ENCODE data around the gene COL6A5. TPM values are rescaled to one million over a fixed set of nuclear protein-coding genes. Genes with fewer than 3 reads are reported as not detected.

COL6A5 gene
- polyA plus RNA-seq, 1 of the 3 experiments (the other 2 are of a cell fraction), result not detected

- no peaks in the 10 kb centered on the region for H3K79me2 ChIP-seq (ENCODE audit: insufficient read depth)
- no peaks in the 10 kb centered on the region for H3F3A ChIP-seq (replicated peaks; ENCODE audit: insufficient read depth)
- no peaks in the 10 kb centered on the region for H3K9me3 ChIP-seq
- H3K27ac ChIP-seq (ENCODE audit: low read depth in 2 of 2, low read length in 1 of 2), result no peak overlapping the region
- ChIA-PET POLR2A (no interaction called here), CTCF (no interaction called here)
- H3K4me2 ChIP-seq, result no peak overlapping the region
- H4K20me1 ChIP-seq (ENCODE audit: insufficient read depth), result no peaks in the 10 kb centered on the region
- TF ChIP-seq YY1 (IDR thresholded peaks at IDR 0.05; ENCODE audit: low read depth) (no peak), SMC3 (IDR thresholded peaks at IDR 0.05; ENCODE audit: low read depth, low read length) (no peak), RAD21 (IDR thresholded peaks at IDR 0.05; ENCODE audit: low read length) (no peak), NFIC (IDR thresholded peaks at IDR 0.05; ENCODE audit: borderline replicate concordance) (no peak), ELF1 (IDR thresholded peaks at IDR 0.05) (no peak), RFX5 (IDR thresholded peaks at IDR 0.05; ENCODE audit: low read length) (no peak), NRF1 (IDR thresholded peaks at IDR 0.05; ENCODE audit: low read depth, low read length) (no peak), SIN3A (IDR thresholded peaks at IDR 0.05; ENCODE audit: borderline replicate concordance, low read depth, low read length) (no peak), RCOR1 (IDR thresholded peaks at IDR 0.05; ENCODE audit: low read length) (no peak), RXRA (IDR thresholded peaks at IDR 0.05; ENCODE audit: borderline replicate concordance, low read depth) (no peak), TAF1 (IDR thresholded peaks at IDR 0.05; ENCODE audit: borderline replicate concordance, low read depth, low read length) (no peak), MXI1 (IDR thresholded peaks at IDR 0.05; ENCODE audit: low read depth, low read length) (no peak), EZH2phosphoT487 (IDR thresholded peaks at IDR 0.05; ENCODE audit: borderline replicate concordance, low read depth) (no peak), CHD2 (IDR thresholded peaks at IDR 0.05; ENCODE audit: low read length, partially characterized antibody) (no peak), USF1 (IDR thresholded peaks at IDR 0.05; ENCODE audit: borderline replicate concordance, low read depth) (no peak), JUND (IDR thresholded peaks at IDR 0.05) (no peak)
- H3K9me2 ChIP-seq, result no peaks in the 10 kb centered on the region
- no peak for DNase-seq
- H3K36me3 ChIP-seq (replicated peaks in 1 of 2; ENCODE audit: control insufficient read depth in 1 of 2, insufficient read depth in 2 of 2, low read length in 1 of 2), result no peaks in the 10 kb centered on the region
- no peak overlapping the region for H2AFZ ChIP-seq (ENCODE audit: low read depth)
- H3K4me3 ChIP-seq (ENCODE audit: low read depth in 2 of 2, low read length in 1 of 2), result no peak overlapping the region
- no peaks in the 10 kb centered on the region; a peak in 1 of 4 replicates for H3K4me1 ChIP-seq (ENCODE audit: control insufficient read depth in 1 of 2, insufficient read depth in 2 of 2, low read depth in 1 of 2, low read length in 1 of 2)
- no peak overlapping the region for H3K9ac ChIP-seq
- no peaks in the 10 kb centered on the region for H3K27me3 ChIP-seq (ENCODE audit: insufficient read depth)
Measured at GRCh38 chr3:130341388-130341787, 4.1 kb upstream of the COL6A5 start.

GRCh38 chr3:130341882-130342281 lies 3.6 kb upstream of the COL6A5 start:
- no peaks in the 10 kb centered on the region for H3F3A ChIP-seq (replicated peaks; ENCODE audit: insufficient read depth)
- no peak overlapping the region for H3K9ac ChIP-seq
- H3K9me2 ChIP-seq, result no peaks in the 10 kb centered on the region
- ChIA-PET POLR2A (no interaction called here), CTCF (no interaction called here)
- no peaks in the 10 kb centered on the region for H3K9me3 ChIP-seq
- H4K20me1 ChIP-seq (ENCODE audit: insufficient read depth), result no peaks in the 10 kb centered on the region
- no peak overlapping the region for H3K27ac ChIP-seq (ENCODE audit: low read depth in 2 of 2, low read length in 1 of 2)
- H3K4me1 ChIP-seq (ENCODE audit: control insufficient read depth in 1 of 2, insufficient read depth in 2 of 2, low read depth in 1 of 2, low read length in 1 of 2), result no peaks in the 10 kb centered on the region; a peak in 1 of 4 replicates
- WGBS (ENCODE audit: low lambda C conversion rate), result 21% methylated on average over 4 of the region's 4 CpGs
- no peak for DNase-seq
- no peaks in the 10 kb centered on the region for H3K36me3 ChIP-seq (replicated peaks in 1 of 2; ENCODE audit: control insufficient read depth in 1 of 2, insufficient read depth in 2 of 2, low read length in 1 of 2)
- H3K27me3 ChIP-seq (ENCODE audit: insufficient read depth), result no peaks in the 10 kb centered on the region
- H3K4me2 ChIP-seq, result no peak overlapping the region
- H3K4me3 ChIP-seq (ENCODE audit: low read depth in 2 of 2, low read length in 1 of 2), result no peak overlapping the region
- H2AFZ ChIP-seq (ENCODE audit: low read depth), result no peak overlapping the region
- H3K79me2 ChIP-seq (ENCODE audit: insufficient read depth), result no peaks in the 10 kb centered on the region
- no peak for TF ChIP-seq GABPA (IDR thresholded peaks at IDR 0.05; ENCODE audit: low read depth)
- TF ChIP-seq POLR2AphosphoS5 (IDR thresholded peaks at IDR 0.05; ENCODE audit: low read depth, low read length), result no peak
- TF ChIP-seq NFIC (IDR thresholded peaks at IDR 0.05; ENCODE audit: borderline replicate concordance), result no peak
- TF ChIP-seq USF1 (IDR thresholded peaks at IDR 0.05; ENCODE audit: borderline replicate concordance, low read depth), result no peak
- no peak for TF ChIP-seq EP300 (IDR thresholded peaks at IDR 0.05; ENCODE audit: borderline replicate concordance in 1 of 2, low read depth in 1 of 2, low read length in 1 of 2)
- no peak for TF ChIP-seq FOSL2 (IDR thresholded peaks at IDR 0.05; ENCODE audit: borderline replicate concordance, low read depth)
- no peak for TF ChIP-seq PBX3 (IDR thresholded peaks at IDR 0.05)
- TF ChIP-seq RCOR1 (IDR thresholded peaks at IDR 0.05; ENCODE audit: low read length), result no peak
- no peak for TF ChIP-seq MXI1 (IDR thresholded peaks at IDR 0.05; ENCODE audit: low read depth, low read length)
- TF ChIP-seq USF2 (IDR thresholded peaks at IDR 0.05; ENCODE audit: borderline replicate concordance, low read depth, low read length), result no peak
- TF ChIP-seq SMC3 (IDR thresholded peaks at IDR 0.05; ENCODE audit: low read depth, low read length), result no peak
- no peak for TF ChIP-seq MAX (IDR thresholded peaks at IDR 0.05; ENCODE audit: low read depth)
- TF ChIP-seq CHD2 (IDR thresholded peaks at IDR 0.05; ENCODE audit: low read length, partially characterized antibody), result no peak
- TF ChIP-seq IRF3 (IDR thresholded peaks at IDR 0.05; ENCODE audit: low read depth, low read length), result no peak
- TF ChIP-seq RXRA (IDR thresholded peaks at IDR 0.05; ENCODE audit: borderline replicate concordance, low read depth), result no peak
- no peak for TF ChIP-seq FOXM1 (IDR thresholded peaks at IDR 0.05; ENCODE audit: low read depth)
- no peak for TF ChIP-seq SIN3A (IDR thresholded peaks at IDR 0.05; ENCODE audit: borderline replicate concordance, low read depth, low read length)
- TF ChIP-seq JUND (IDR thresholded peaks at IDR 0.05), result no peak

All from SK-N-SH (cell line).